H1 (cell line): ENCODE measurements around the gene FRMD3. TPM values are rescaled to one million over a fixed set of nuclear protein-coding genes. Genes with fewer than 3 reads are reported as not detected.

Source experiments
- CTCF ChIA-PET: fragments of 300-600 bp; sonication (Branson Sonifier 250); formaldehyde crosslinking; loops from one replicate; lab custom pipeline; 2021; ENCODE audit not compliant: partially characterized antibody; lab: Charles Lee
- POLR2A ChIA-PET: fragments of 300-600 bp; sonication (Branson Sonifier 250); formaldehyde crosslinking; loops from one replicate; lab custom pipeline; 2021; ENCODE audit warnings: inconsistent platforms; ENCODE audit not compliant: partially characterized antibody; lab: Charles Lee
- DNase-seq, 2 experiments: peaks; one replicate each; pipeline versions ENCODE4 v3.0.0 to v3.0.0-alpha.2; 2010 to 2022; ENCODE audit warnings: low spot score in 2 of 2, low read depth in 1 of 2, mixed read lengths in 1 of 2
- FAIRE-seq: peaks from 2 replicates; lab custom pipeline; 2011; peaks lifted over from hg19 to GRCh38; lab: Jason Lieb, UNC
- H2AFZ ChIP-seq: 2 replicates; pipeline ENCODE4 v1.8.1; 2012; ENCODE audit warnings: low read length, inconsistent platforms
- H2AK5ac ChIP-seq: 2 replicates; pipeline ENCODE4 v1.6.1; 2013; ENCODE audit warnings: low read depth, low read length
- H2BK120ac ChIP-seq: replicated peaks from 2 replicates; pipeline ENCODE3; 2013; ENCODE audit warnings: low read depth, low read length, inconsistent platforms
- H2BK12ac ChIP-seq: 2 replicates; pipeline ENCODE4 v1.6.1; 2013; ENCODE audit warnings: low read depth, low read length
- H2BK15ac ChIP-seq: 2 replicates; pipeline ENCODE4 v1.6.1; 2013; ENCODE audit warnings: low read length
- H2BK20ac ChIP-seq: 2 replicates; pipeline ENCODE4 v1.6.1; 2013; ENCODE audit warnings: low read length
- H2BK5ac ChIP-seq: 2 replicates; pipeline ENCODE4 v1.6.1; 2013; ENCODE audit warnings: low read depth, low read length
- H3K14ac ChIP-seq: 2 replicates; pipeline ENCODE4 v1.6.1; 2013; ENCODE audit warnings: inconsistent platforms; ENCODE audit not compliant: insufficient read length
- H3K18ac ChIP-seq: 2 replicates; pipeline ENCODE4 v1.6.1; 2013; ENCODE audit warnings: low read length; ENCODE audit errors: extremely low read depth
- H3K23ac ChIP-seq: 2 replicates; pipeline ENCODE4 v1.6.1; 2013; ENCODE audit warnings: inconsistent platforms; ENCODE audit not compliant: insufficient read length
- H3K23me2 ChIP-seq: 2 replicates; pipeline ENCODE4 v1.6.1; 2013; ENCODE audit warnings: low read depth, low read length
- H3K27ac ChIP-seq: 2 replicates; pipeline ENCODE4 v1.6.1; 2011; ENCODE audit warnings: low read depth, low read length, inconsistent platforms
- H3K27me3 ChIP-seq, 4 experiments: replicated peaks in 1 of 4; 1 replicate in 1 of 4; 2 replicates in 3 of 4; pipeline versions ENCODE4 v1.6.1 to v1.8.1; 2011 to 2013; ENCODE audit warnings: low read length in 3 of 4, mild to moderate bottlenecking in 3 of 4, inconsistent platforms in 2 of 4, mixed read lengths in 2 of 4, moderate library complexity in 1 of 4; ENCODE audit not compliant: control insufficient read depth in 3 of 4, insufficient read depth in 3 of 4; ENCODE audit errors: extremely low read depth in 1 of 4
- H3K36me3 ChIP-seq, 4 experiments: 2 replicates each; pipeline versions ENCODE4 v1.6.1 to v1.8.1; 2011 to 2013; ENCODE audit warnings: mild to moderate bottlenecking in 4 of 4, low read length in 3 of 4, moderate library complexity in 2 of 4, control low read depth in 1 of 4, inconsistent platforms in 1 of 4; ENCODE audit not compliant: insufficient read depth in 4 of 4, control insufficient read depth in 2 of 4
- H3K4ac ChIP-seq: replicated peaks from 2 replicates; pipeline ENCODE3; 2013; ENCODE audit warnings: low read length, low read depth, mixed read lengths, inconsistent platforms; ENCODE audit not compliant: insufficient read length
- H3K4me1 ChIP-seq, 4 experiments: replicated peaks in 1 of 4; 1 replicate in 1 of 4; 2 replicates in 3 of 4; pipeline versions ENCODE4 v1.6.1 to v1.8.1; 2011 to 2013; ENCODE audit warnings: low read length in 3 of 4, inconsistent platforms in 2 of 4, mixed read lengths in 1 of 4; ENCODE audit not compliant: insufficient read depth in 4 of 4, control insufficient read depth in 3 of 4
- H3K4me2 ChIP-seq, 2 experiments: 2 replicates each; pipeline versions ENCODE4 v1.6.1 to v1.8.1; 2011 to 2013; ENCODE audit warnings: low read depth in 2 of 2, low read length in 2 of 2, control low read depth in 1 of 2, inconsistent platforms in 1 of 2, mild to moderate bottlenecking in 1 of 2; ENCODE audit not compliant: insufficient read depth in 1 of 2
- H3K4me3 ChIP-seq, 4 experiments: fragments of 200-600, 300-600 bp in 1 of 4; sonication (generic), shearing (Covaris generic), sonication (Bioruptor Twin) in 1 of 4; 2 replicates each; pipeline versions ENCODE4 v1.5.1 to v1.8.1; 2011 to 2016; ENCODE audit warnings: low read length in 4 of 4, low read depth in 3 of 4, control low read depth in 2 of 4, inconsistent platforms in 2 of 4, mild to moderate bottlenecking in 2 of 4, mixed read lengths in 1 of 4, moderate library complexity in 1 of 4; ENCODE audit not compliant: insufficient read depth in 2 of 4; ENCODE audit errors: extremely low read depth in 1 of 4
- H3K56ac ChIP-seq: replicated peaks from 2 replicates; pipeline ENCODE3; 2013; ENCODE audit warnings: low read depth, mild to moderate bottlenecking, mixed read lengths, low read length, inconsistent platforms; ENCODE audit not compliant: insufficient read length
- H3K79me1 ChIP-seq: 2 replicates; pipeline ENCODE4 v1.6.1; 2013; ENCODE audit warnings: low read depth, low read length, control low read depth
- H3K79me2 ChIP-seq, 2 experiments: 2 replicates each; pipeline versions ENCODE4 v1.6.1 to v1.8.1; 2012 to 2013; ENCODE audit warnings: low read length in 2 of 2, mild to moderate bottlenecking in 2 of 2, inconsistent platforms in 1 of 2; ENCODE audit not compliant: insufficient read depth in 2 of 2, control insufficient read depth in 1 of 2
- H3K9ac ChIP-seq, 4 experiments: replicated peaks in 1 of 4; 1 replicate in 1 of 4; 2 replicates in 3 of 4; pipeline versions ENCODE4 v1.6.1 to v1.8.1; 2011 to 2013; ENCODE audit warnings: low read depth in 3 of 4, low read length in 3 of 4, control low read depth in 2 of 4, mild to moderate bottlenecking in 2 of 4, moderate library complexity in 2 of 4, inconsistent platforms in 1 of 4; ENCODE audit errors: extremely low read depth in 1 of 4
- H3K9me3 ChIP-seq, 2 experiments: 2 replicates each; pipeline versions ENCODE4 v1.6.1 to v1.8.1; 2012 to 2013; ENCODE audit warnings: mild to moderate bottlenecking in 2 of 2, moderate library complexity in 2 of 2, control low read depth in 1 of 2, inconsistent platforms in 1 of 2, low read depth in 1 of 2, low read length in 1 of 2, mixed read lengths in 1 of 2; ENCODE audit not compliant: insufficient read depth in 2 of 2
- H4K20me1 ChIP-seq, 2 experiments: replicated peaks in 1 of 2; 2 replicates each; pipeline versions ENCODE3 to v1.8.1; 2011 to 2013; ENCODE audit warnings: inconsistent platforms in 2 of 2, low read length in 2 of 2, mild to moderate bottlenecking in 1 of 2; ENCODE audit not compliant: insufficient read depth in 2 of 2, control insufficient read depth in 1 of 2
- H4K5ac ChIP-seq: 2 replicates; pipeline ENCODE4 v1.6.1; 2013; ENCODE audit warnings: low read length, low read depth, mixed read lengths, inconsistent platforms; ENCODE audit not compliant: insufficient read length
- H4K8ac ChIP-seq: 2 replicates; pipeline ENCODE4 v1.8.0; 2013; ENCODE audit warnings: mild to moderate bottlenecking, moderate library complexity, low read length, inconsistent platforms; ENCODE audit not compliant: insufficient read depth; ENCODE audit errors: extremely low read depth
- H4K91ac ChIP-seq: replicated peaks from 2 replicates; pipeline ENCODE3; 2013; ENCODE audit warnings: low read length, mixed read lengths, inconsistent platforms; ENCODE audit not compliant: insufficient read length
- GABPA ChIP-seq: IDR thresholded peaks from 2 replicates; pipeline ENCODE4 v1.6.1; 2011; ENCODE audit warnings: mild to moderate bottlenecking, low read length, moderate library complexity, borderline replicate concordance; ENCODE audit not compliant: insufficient read depth
- HDAC6 ChIP-seq: IDR thresholded peaks from one replicate; pipeline ENCODE4 v1.7.1; 2012; ENCODE audit warnings: low read depth, mild to moderate bottlenecking, inconsistent platforms, low read length, moderate library complexity
- SP4 ChIP-seq: IDR thresholded peaks from 2 replicates; pipeline ENCODE4 v1.6.1; 2012; ENCODE audit warnings: low read length, inconsistent platforms
- WGBS, 2 experiments: shearing (Covaris generic) in 1 of 2; methylation state at CpG; one replicate each; pipeline versions ENCODE4 v1.1.6 to v1.1.7; 2013 to 2015; ENCODE audit warnings: low lambda C conversion rate in 2 of 2, mixed read lengths in 2 of 2, inconsistent platforms in 1 of 2, low coverage in 1 of 2, missing lambda C conversion rate in 1 of 2; ENCODE audit not compliant: insufficient replicate concordance in 2 of 2, insufficient coverage in 1 of 2, insufficient read length in 1 of 2; ENCODE audit errors: extremely low coverage in 1 of 2, missing lambda C conversion rate in 1 of 2; 5-methylcytosine and 5-hydroxymethylcytosine counted together
- polyA plus RNA-seq, 7 experiments: library from polyadenylated mRNA; depleted of rRNA in 3 of 7; stranded (reverse) in 5 of 7; unstranded in 2 of 7; fragments of >200 nt in 5 of 7; fragments of 200-250 nt in 2 of 7; gene quantifications; 1 replicate in 5 of 7; 2 replicates in 1 of 7; 4 replicates in 1 of 7; pipeline versions ENCODE4 v1.2.1 to v1.2.3, GENCODE V29; 2011 to 2013; ENCODE audit warnings: missing spikeins in 2 of 7, mixed read lengths in 2 of 7
- total RNA-seq: library from RNA; stranded (reverse); fragmentation: NEBNext Ultra II Directional; extraction: Animal tissue kit (Norgen Biotek cat#: 25700); gene quantifications from 2 replicates; pipeline ENCODE4 v1.2.1, GENCODE V29; 2021

FRMD3 gene
- total and polyA plus RNA-seq, 2 of the 8 experiments (the other 6 are each of a cell fraction or from before 2014, with no cell fraction given): 0.15 to 1.4 TPM

- FAIRE-seq (no peak), DNase-seq (no peak)
- Histone ChIP-seq H3K4ac (no peak overlapping the region), H3K27ac (no peak overlapping the region), H3K9me3 (peaks cover 0 to 5% of the 10 kb centered on the region in 2 experiments; a peak in 1 of 4 replicates), H3K56ac (no peak overlapping the region), H2BK120ac (no peak overlapping the region), H3K79me2 (no peaks in the 10 kb centered on the region), H3K27me3 (no peaks in the 10 kb centered on the region; a peak in 1 of 7 replicates), H3K18ac (no peak overlapping the region), H2BK12ac (no peak overlapping the region), H3K36me3 (no peaks in the 10 kb centered on the region), H2BK20ac (no peak overlapping the region), H3K4me1 (no peaks in the 10 kb centered on the region), H4K20me1 (no peaks in the 10 kb centered on the region), H3K9ac (no peak overlapping the region), H3K79me1 (no peaks in the 10 kb centered on the region), H4K91ac (no peak overlapping the region), H2AK5ac (no peak overlapping the region), H3K4me3 (no peak overlapping the region), H2BK15ac (no peak overlapping the region), H3K14ac (no peak overlapping the region), H3K4me2 (no peak overlapping the region), H3K23me2 (no peaks in the 10 kb centered on the region), H4K5ac (no peak overlapping the region), H2AFZ (no peak overlapping the region), H3K23ac (no peak overlapping the region), H4K8ac (no peak overlapping the region), H2BK5ac (no peak overlapping the region)
- WGBS, 2 experiments: 91% methylated on average over 3 of the region's 3 CpGs; no CpG with 5 or more reads in 1 of the 2 experiments
- CTCF ChIA-PET: interaction anchor here (1.4 to 1.5 kb wide), 2 partner anchors 9 to 62 kb away, joined by 3 to 4 read pairs; no protein-coding TSS in a partner anchor
- POLR2A ChIA-PET: no interaction called here
- no peak for TF ChIP-seq HDAC6
- no peak for TF ChIP-seq GABPA
- no peak for TF ChIP-seq SP4
Observed at GRCh38 chr9:83477120-83477519, 61.1 kb downstream of the FRMD3 start.
